Measurements from ENCODE around the gene GNRH2.

DNA sequence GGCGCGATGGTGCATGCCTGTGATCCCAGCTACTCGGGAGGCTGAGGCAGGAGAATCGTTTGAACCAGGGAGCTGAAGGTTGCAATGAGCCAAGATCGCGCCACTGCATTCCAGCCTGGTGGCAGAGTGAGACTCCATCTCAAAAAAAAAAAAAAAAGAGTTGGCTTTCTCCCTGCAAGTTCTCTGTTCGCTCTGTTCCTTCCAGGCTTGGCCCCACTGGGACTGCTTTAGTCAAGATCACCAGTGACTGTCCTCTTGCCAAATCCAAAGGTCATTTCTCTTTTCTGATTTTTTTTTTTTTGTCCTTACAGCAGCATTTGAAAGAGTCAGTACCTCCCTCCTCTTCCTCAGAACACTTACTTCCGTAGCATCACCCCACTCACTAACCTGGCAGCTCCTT is 10.8 kb upstream of the GNRH2 start:
- TF ChIP-seq, protein P1, sequence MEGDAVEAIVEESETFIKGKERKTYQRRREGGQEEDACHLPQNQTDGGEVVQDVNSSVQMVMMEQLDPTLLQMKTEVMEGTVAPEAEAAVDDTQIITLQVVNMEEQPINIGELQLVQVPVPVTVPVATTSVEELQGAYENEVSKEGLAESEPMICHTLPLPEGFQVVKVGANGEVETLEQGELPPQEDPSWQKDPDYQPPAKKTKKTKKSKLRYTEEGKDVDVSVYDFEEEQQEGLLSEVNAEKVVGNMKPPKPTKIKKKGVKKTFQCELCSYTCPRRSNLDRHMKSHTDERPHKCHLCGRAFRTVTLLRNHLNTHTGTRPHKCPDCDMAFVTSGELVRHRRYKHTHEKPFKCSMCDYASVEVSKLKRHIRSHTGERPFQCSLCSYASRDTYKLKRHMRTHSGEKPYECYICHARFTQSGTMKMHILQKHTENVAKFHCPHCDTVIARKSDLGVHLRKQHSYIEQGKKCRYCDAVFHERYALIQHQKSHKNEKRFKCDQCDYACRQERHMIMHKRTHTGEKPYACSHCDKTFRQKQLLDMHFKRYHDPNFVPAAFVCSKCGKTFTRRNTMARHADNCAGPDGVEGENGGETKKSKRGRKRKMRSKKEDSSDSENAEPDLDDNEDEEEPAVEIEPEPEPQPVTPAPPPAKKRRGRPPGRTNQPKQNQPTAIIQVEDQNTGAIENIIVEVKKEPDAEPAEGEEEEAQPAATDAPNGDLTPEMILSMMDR (conservative IDR thresholded peaks at IDR 0.05 in 1 of 2, IDR thresholded peaks at IDR 0.05 in 1 of 2; ENCODE audit: low read depth in 1 of 2, low read length in 2 of 2): no peak
- no peak for TF ChIP-seq EZH2 (IDR thresholded peaks at IDR 0.05; ENCODE audit: low read length, missing control alignments)
